HEK293 (cell line): ENCODE results near the gene FBXO34.

Experiments used
- ATF2 ChIP-seq: fragments of 450-650 bp; formaldehyde crosslinking; IDR thresholded peaks from 2 replicates; pipeline ENCODE4 v1.5.1; 2016; ENCODE audit warnings: missing biosample characterization, missing genetic modification characterization, low read depth
- CTCF ChIP-seq: fragments of 450-650 bp; formaldehyde crosslinking; IDR thresholded peaks from 2 replicates; pipeline ENCODE4 v1.5.1; 2016; ENCODE audit warnings: missing biosample characterization, missing genetic modification characterization
- PRDM4 ChIP-seq: fragments of 450-650 bp; formaldehyde crosslinking; IDR thresholded peaks from 2 replicates; pipeline ENCODE4 v1.5.1; 2017; ENCODE audit warnings: missing biosample characterization, missing genetic modification characterization
- SP2 ChIP-seq: fragments of 450-650 bp; formaldehyde crosslinking; IDR thresholded peaks from 2 replicates; pipeline ENCODE4 v1.5.1; 2016; ENCODE audit warnings: missing biosample characterization, missing genetic modification characterization
- YY1 ChIP-seq: fragments of 450-650 bp; formaldehyde crosslinking; IDR thresholded peaks from 2 replicates; pipeline ENCODE4 v1.5.1; 2018; ENCODE audit warnings: missing biosample characterization, missing genetic modification characterization
- ZNF121 ChIP-seq: fragments of 450-650 bp; formaldehyde crosslinking; IDR thresholded peaks from 2 replicates; pipeline ENCODE4 v1.5.1; 2016; ENCODE audit warnings: missing biosample characterization, missing genetic modification characterization
- ZNF335 ChIP-seq: fragments of 450-650 bp; formaldehyde crosslinking; conservative IDR thresholded peaks from 2 replicates; pipeline ENCODE4 v1.5.1; 2016; ENCODE audit warnings: missing biosample characterization, missing genetic modification characterization
- ZNF48 ChIP-seq: fragments of 450-650 bp; formaldehyde crosslinking; IDR thresholded peaks from 2 replicates; pipeline ENCODE4 v1.5.1; 2016; ENCODE audit warnings: missing biosample characterization, missing genetic modification characterization
- ZNF518A ChIP-seq: fragments of 450-650 bp; formaldehyde crosslinking; conservative IDR thresholded peaks from 2 replicates; pipeline ENCODE4 v1.5.1; 2016; ENCODE audit warnings: low read depth, missing biosample characterization, missing genetic modification characterization
- TF ChIP-seq, protein P1 (sequence below): fragments of 450-650 bp; formaldehyde crosslinking; IDR thresholded peaks from 2 replicates; pipeline ENCODE4 v1.5.1; 2017; ENCODE audit warnings: missing biosample characterization, missing genetic modification characterization

DNA sequence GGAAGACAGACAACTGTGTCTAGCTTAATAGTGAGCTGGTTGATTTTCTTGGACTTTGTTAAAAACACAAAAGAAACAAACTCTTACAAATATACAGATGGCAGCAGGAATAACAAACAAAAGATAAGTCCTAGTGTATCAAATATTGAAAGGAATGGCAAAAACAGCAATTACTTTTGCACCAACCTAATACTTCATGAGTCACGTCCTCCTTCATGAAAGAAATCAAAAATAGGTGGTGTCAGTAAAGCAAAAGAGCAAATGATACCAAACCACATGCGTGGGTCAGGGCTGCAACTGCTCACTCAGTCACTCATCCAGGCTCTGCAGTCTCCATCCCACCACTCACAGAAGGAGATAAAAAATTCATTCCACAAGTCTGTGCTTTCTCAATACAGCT is 128.6 kb downstream of the FBXO34 start:
- TF ChIP-seq PRDM4 (tag by site-specific recombination) (no peak), ZNF335 (no peak), CTCF (no peak), ZNF48 (tag by site-specific recombination) (no peak), SP2 (tag by site-specific recombination) (no peak), ZNF518A (tag by site-specific recombination) (no peak), YY1 (tag by site-specific recombination) (no peak), ATF2 (no peak), ZNF121 (tag by site-specific recombination) (no peak)
- TF ChIP-seq, protein P1, sequence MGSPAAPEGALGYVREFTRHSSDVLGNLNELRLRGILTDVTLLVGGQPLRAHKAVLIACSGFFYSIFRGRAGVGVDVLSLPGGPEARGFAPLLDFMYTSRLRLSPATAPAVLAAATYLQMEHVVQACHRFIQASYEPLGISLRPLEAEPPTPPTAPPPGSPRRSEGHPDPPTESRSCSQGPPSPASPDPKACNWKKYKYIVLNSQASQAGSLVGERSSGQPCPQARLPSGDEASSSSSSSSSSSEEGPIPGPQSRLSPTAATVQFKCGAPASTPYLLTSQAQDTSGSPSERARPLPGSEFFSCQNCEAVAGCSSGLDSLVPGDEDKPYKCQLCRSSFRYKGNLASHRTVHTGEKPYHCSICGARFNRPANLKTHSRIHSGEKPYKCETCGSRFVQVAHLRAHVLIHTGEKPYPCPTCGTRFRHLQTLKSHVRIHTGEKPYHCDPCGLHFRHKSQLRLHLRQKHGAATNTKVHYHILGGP: no peak
